Urinary bladder (tissue), 4 donors: Measurements from ENCODE around the gene ST6GALNAC3. TPM values are rescaled to one million over a fixed set of nuclear protein-coding genes. Genes with fewer than 3 reads are reported as not detected.

ENCODE experiments used
- DNase-seq: peaks from one replicate; pipeline ENCODE4 v3.0.0-alpha.2; 2015; ENCODE audit errors: extremely low spot score
- H3K27ac ChIP-seq: one replicate; pipeline ENCODE4 v1.5.1; 2013; ENCODE audit warnings: low read depth, mild to moderate bottlenecking, moderate library complexity
- H3K36me3 ChIP-seq: one replicate; pipeline ENCODE4 v1.6.1; 2013; ENCODE audit warnings: mild to moderate bottlenecking, moderate library complexity; ENCODE audit not compliant: insufficient read depth
- H3K4me1 ChIP-seq: one replicate; pipeline ENCODE4 v1.6.1; 2013; ENCODE audit warnings: mild to moderate bottlenecking, moderate library complexity; ENCODE audit not compliant: insufficient read depth
- H3K4me3 ChIP-seq: one replicate; pipeline ENCODE4 v1.5.1; 2013; ENCODE audit warnings: low read depth, low read length
- WGBS: extraction: QIAGEN DNeasy Blood & Tissue Kit; methylation state at CpG from one replicate; pipeline ENCODE4 v1.1.7; 2013; 5-methylcytosine and 5-hydroxymethylcytosine counted together
- polyA plus RNA-seq: library from polyadenylated mRNA; stranded (reverse); fragments of 200-250 nt; gene quantifications from one replicate; pipeline ENCODE4 v1.2.3, GENCODE V29; 2013
- total RNA-seq: library from RNA; depleted of rRNA; stranded (reverse); fragments of >200 nt; gene quantifications from one replicate; pipeline ENCODE4 v1.2.3, GENCODE V29; 2014
- donor health status: healthy with polysubstance abuse.
- donor health status: healthy.

ST6GALNAC3 gene
- total and polyA plus RNA-seq, 2 donors = 5.1 to 39.1 TPM

DNA sequence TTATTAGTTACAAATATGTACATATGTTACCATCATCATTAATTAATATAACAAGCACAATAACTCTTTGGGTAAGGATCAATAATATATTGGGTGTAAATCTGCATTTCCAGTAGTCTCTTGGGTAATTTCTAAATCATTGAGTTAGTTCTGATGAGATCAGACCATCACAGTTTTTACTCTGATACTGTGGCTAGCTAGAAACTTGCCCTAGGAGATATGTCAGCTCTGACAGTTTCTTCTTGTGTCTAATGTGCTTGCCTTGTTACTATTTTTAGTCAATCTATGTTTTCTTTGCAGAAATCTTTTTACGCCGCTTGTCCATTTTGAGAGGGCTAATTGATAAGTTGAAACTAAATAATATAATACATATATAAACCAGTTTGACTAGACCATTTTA, 507.2 kb downstream of the ST6GALNAC3 start:
- Histone ChIP-seq H3K27ac (no peak overlapping the region), H3K4me3 (no peak overlapping the region), H3K36me3 (no peaks in the 10 kb centered on the region), H3K4me1 (no peaks in the 10 kb centered on the region)
- WGBS = 98% methylated on average over 2 of the region's 2 CpGs
- no peak for DNase-seq

GRCh38 chr1:76583235-76583868, 508.8 kb downstream of the ST6GALNAC3 start:
- WGBS = 90% methylated on average over 3 of the region's 3 CpGs
- no peaks in the 10 kb centered on the region for H3K36me3 ChIP-seq
- H3K4me3 ChIP-seq = no peak overlapping the region
- H3K4me1 ChIP-seq = no peaks in the 10 kb centered on the region
- no peak for DNase-seq
- no peak overlapping the region for H3K27ac ChIP-seq

GRCh38 chr1:76583875-76584477, 509.4 kb downstream of the ST6GALNAC3 start:
- Histone ChIP-seq H3K36me3 (no peaks in the 10 kb centered on the region), H3K27ac (no peak overlapping the region), H3K4me3 (no peak overlapping the region), H3K4me1 (no peaks in the 10 kb centered on the region)
- 95% methylated on average over 1 of the region's 1 CpG for WGBS
- DNase-seq = no peak

DNA sequence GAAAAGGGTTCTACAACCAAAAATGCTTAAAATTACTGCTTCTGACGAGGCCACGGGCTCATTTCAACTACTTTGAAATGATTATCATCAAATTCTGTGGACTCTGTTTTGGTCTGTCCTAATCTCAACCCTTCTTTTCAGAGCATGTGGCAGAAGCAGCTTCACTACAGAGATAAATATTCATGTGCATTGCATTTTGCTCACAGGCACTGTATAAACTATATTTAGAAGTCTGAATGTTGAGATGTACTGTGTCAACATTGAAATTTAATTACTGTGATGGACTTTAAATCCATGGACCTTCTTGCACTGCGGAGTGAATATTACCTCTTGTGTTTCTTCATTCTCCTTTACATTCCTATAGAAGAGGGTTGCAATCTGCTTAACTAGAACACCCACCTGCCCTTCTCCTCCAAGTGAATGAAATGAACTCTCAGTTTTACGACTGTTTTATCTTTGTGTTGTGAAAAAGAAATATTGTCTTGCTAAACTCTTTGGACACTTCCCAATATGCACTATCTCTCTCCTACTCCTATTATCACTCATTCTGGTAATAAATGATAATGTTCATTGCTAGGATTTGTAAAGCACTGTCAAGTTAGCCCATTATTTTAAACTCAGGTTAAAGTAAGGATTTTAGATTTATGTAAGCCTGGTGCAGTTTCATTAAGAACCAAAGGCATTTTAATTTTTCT, 511.6 kb downstream of the ST6GALNAC3 start:
- no peak overlapping the region for H3K4me3 ChIP-seq
- 36% methylated on average over 4 of the region's 4 CpGs for WGBS
- no peaks in the 10 kb centered on the region for H3K36me3 ChIP-seq
- DNase-seq = no peak
- H3K27ac ChIP-seq = no peak overlapping the region
- no peaks in the 10 kb centered on the region for H3K4me1 ChIP-seq

DNA sequence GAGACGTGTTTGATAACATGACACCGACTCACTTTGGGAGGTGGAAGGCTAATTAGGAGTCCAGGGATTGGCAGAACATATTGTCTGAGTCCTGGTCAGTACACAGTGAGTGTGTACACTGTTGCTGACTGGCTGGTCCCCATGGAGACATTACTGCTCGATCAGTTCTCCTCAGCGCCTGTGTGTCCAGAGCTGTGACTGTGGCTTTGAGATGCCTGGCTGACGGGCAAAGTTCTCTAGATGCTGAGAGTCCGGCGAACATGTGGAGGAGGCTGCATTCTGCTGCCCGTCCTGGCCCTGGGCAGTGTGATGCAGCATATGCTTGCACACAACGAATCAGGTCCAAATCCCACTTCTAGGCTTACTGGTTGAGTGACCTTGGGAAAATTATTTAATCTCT, 512.7 kb downstream of the ST6GALNAC3 start:
- 93% methylated on average over 9 of the region's 9 CpGs for WGBS

GRCh38 chr1:76591461-76591860, 516.9 kb downstream of the ST6GALNAC3 start:
- DNase-seq = no peak
- WGBS = 97% methylated on average over 1 of the region's 1 CpG
- H3K4me3 ChIP-seq = no peak overlapping the region
- H3K4me1 ChIP-seq = no peaks in the 10 kb centered on the region
- H3K27ac ChIP-seq = no peak overlapping the region
- H3K36me3 ChIP-seq = no peaks in the 10 kb centered on the region

More for the DNA sequence above, 512.7 kb downstream of the ST6GALNAC3 start:
- H3K27ac ChIP-seq = no peak overlapping the region
- DNase-seq = no peak
- no peaks in the 10 kb centered on the region for H3K36me3 ChIP-seq
- H3K4me3 ChIP-seq = no peak overlapping the region
- no peaks in the 10 kb centered on the region for H3K4me1 ChIP-seq

DNA sequence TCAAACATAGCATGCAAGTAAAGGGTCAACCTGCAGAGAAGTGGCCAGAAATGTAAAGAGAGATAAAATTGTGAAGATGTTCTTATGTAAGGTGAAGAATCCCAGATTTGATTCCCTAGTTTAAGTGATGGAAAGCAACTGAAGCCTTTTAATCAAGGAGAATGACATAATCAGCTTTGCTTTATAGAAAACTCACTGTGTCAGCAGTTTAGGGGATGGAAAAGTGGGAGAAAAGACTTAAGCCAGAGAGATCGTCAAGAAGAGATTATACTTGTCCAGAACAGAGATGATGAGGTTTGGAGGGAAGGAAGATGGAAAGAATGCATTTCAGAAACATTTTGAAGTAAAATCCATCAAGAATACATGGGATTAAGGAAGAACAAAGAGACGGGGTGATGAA, 517.4 kb downstream of the ST6GALNAC3 start:
- 86% methylated on average over 2 of the region's 2 CpGs for WGBS
- Histone ChIP-seq H3K4me1 (no peaks in the 10 kb centered on the region), H3K36me3 (no peaks in the 10 kb centered on the region), H3K27ac (no peak overlapping the region), H3K4me3 (no peak overlapping the region)
- no peak for DNase-seq

- DNase-seq = no peak
- Histone ChIP-seq H3K27ac (no peak overlapping the region), H3K4me1 (no peaks in the 10 kb centered on the region), H3K4me3 (no peak overlapping the region), H3K36me3 (no peaks in the 10 kb centered on the region)
These were observed 518.6 kb downstream of the ST6GALNAC3 start for GRCh38 chr1:76593141-76593540.

DNA sequence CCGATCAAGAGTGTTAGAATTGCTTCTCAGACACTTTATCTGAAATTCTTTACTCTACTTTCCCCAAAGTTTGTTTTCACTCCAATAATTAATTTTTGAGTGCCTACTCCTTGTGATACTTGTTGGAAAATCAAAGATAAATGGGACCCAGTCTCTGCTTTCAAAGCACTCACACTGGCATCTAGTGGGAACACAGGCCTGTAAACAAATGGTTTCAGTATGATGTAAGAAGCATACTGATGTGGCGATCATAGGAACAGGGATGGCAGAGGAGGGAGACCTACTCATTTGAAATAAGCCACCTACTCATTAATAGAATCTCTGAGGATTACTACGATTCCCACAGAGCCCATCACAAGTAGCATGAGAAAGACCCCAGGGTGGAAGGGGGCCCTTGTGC, 519.1 kb downstream of the ST6GALNAC3 start:
- DNase-seq = no peak
- Histone ChIP-seq H3K27ac (no peak overlapping the region), H3K4me1 (no peaks in the 10 kb centered on the region), H3K4me3 (no peak overlapping the region), H3K36me3 (no peaks in the 10 kb centered on the region)
- 91% methylated on average over 3 of the region's 3 CpGs for WGBS

GRCh38 chr1:76595024-76595423, 520.5 kb downstream of the ST6GALNAC3 start:
- Histone ChIP-seq H3K27ac (no peak overlapping the region), H3K36me3 (no peaks in the 10 kb centered on the region), H3K4me1 (no peaks in the 10 kb centered on the region), H3K4me3 (no peak overlapping the region)
- 86% methylated on average over 4 of the region's 4 CpGs for WGBS
- no peak for DNase-seq

DNA sequence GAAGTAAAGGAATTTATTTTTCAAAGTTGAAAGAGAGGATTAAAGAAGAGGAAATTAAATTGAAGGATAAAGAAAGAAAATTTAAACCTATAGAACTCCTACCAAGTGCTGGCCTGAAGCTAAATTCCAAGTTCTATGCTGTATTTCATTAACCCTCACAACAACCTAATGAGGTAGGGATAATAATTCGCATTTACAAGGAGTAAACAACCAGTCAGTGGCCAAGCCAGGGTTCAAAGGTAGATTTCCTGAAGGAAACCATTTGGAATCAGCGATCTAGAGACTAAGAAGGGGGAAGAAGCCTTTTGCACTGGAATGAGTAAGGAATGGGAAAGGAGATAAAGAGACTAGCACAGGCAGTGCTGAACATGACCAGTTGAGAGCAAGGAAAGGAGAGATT, 526.9 kb downstream of the ST6GALNAC3 start:
- Histone ChIP-seq H3K4me3 (no peak overlapping the region), H3K4me1 (no peaks in the 10 kb centered on the region), H3K27ac (no peak overlapping the region), H3K36me3 (no peaks in the 10 kb centered on the region)
- 70% methylated on average over 2 of the region's 2 CpGs for WGBS
- DNase-seq = no peak

DNA sequence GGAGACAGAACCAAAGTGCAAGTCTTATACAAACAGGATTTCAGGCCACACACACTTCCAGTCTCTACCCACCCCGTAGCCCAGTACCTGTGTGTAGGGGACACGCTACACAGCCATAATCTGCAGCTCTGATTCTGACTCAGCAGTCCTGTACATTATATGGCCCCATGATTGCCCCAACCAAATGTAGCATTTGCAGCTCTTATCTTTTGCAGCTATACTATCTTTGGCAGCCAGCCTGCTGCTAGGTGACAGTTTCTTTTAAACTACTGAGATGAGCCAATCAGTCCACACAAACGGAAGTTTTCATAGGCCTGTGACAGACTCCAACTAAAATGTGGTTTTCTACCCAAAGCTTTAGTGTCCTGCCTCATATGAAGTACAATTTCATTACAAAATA, 533.2 kb downstream of the ST6GALNAC3 start:
- no peaks in the 10 kb centered on the region for H3K4me1 ChIP-seq
- no peak overlapping the region for H3K4me3 ChIP-seq
- H3K36me3 ChIP-seq = no peaks in the 10 kb centered on the region
- no peak for DNase-seq
- 83% methylated on average over 3 of the region's 3 CpGs for WGBS
- no peak overlapping the region for H3K27ac ChIP-seq

DNA sequence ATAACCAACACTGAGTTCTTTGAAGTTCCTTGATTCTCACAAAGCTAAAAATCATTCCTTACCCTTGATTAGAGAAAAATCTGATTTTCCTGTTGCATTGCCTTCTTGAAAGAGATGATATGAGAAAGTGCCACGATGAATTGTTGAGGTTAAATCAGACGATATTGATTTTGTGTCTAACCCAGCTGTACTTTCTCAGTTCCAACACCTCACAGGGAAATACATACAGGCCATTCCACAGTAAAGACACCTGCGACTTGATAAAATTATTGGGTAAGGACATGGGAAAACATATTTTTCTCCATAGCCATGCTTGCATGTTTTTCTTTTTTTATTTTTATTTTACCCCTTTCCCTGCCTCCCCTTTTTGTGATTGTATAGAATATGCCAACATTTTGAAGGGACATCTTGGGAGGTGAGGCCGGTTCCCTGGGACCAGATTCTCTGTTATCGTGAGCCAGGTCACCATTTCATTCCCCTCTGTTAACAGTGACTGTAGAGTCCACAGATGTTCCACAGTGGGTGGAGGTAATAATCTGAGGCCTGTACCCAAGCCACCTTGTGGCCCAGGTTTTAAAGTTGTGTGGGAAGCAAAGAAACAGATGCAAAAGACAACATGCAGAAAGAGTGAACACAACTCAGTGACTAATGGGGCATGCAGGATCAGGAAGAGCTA, 537.4 kb downstream of the ST6GALNAC3 start:
- Histone ChIP-seq H3K36me3 (no peaks in the 10 kb centered on the region), H3K4me3 (no peak overlapping the region), H3K4me1 (peaks cover 1% of the 10 kb centered on the region), H3K27ac (no peak overlapping the region)
- 95% methylated on average over 5 of the region's 5 CpGs for WGBS
- no peak for DNase-seq

DNA sequence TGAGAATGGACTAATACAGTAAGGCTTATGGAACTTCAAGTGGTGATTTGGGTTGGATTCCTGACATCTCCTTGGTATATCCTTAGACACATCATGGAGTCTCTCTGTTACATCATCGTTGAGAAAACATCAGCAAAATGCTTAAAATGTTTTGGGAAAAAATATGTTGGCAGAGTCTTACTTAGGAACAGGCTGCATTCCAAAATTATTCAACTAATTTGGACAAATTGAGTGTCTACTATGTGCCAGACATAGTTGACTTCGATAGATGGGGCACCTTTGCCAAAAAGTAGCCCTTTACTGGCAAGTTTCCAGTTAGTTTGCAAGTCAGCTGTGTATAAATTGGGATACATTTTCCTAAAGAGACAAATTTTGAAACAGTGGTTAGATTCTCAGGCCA, 539.3 kb downstream of the ST6GALNAC3 start:
- 54% methylated on average over 2 of the region's 2 CpGs for WGBS
- DNase-seq = no peak
- H3K36me3 ChIP-seq = no peaks in the 10 kb centered on the region
- peaks cover 1% of the 10 kb centered on the region for H3K4me1 ChIP-seq
- H3K4me3 ChIP-seq = no peak overlapping the region
- no peak overlapping the region for H3K27ac ChIP-seq
